GM19395 (cell line): ENCODE data around the gene DVL2.

Experiments
- ATAC-seq: cut with Tn5 transposase; IDR thresholded peaks from one replicate; pipeline ENCODE4 v1.9.1; 2021; ENCODE audit warnings: mild to moderate bottlenecking, moderate library complexity; ENCODE audit not compliant: unreplicated experiment

The DVL2 gene

DNA sequence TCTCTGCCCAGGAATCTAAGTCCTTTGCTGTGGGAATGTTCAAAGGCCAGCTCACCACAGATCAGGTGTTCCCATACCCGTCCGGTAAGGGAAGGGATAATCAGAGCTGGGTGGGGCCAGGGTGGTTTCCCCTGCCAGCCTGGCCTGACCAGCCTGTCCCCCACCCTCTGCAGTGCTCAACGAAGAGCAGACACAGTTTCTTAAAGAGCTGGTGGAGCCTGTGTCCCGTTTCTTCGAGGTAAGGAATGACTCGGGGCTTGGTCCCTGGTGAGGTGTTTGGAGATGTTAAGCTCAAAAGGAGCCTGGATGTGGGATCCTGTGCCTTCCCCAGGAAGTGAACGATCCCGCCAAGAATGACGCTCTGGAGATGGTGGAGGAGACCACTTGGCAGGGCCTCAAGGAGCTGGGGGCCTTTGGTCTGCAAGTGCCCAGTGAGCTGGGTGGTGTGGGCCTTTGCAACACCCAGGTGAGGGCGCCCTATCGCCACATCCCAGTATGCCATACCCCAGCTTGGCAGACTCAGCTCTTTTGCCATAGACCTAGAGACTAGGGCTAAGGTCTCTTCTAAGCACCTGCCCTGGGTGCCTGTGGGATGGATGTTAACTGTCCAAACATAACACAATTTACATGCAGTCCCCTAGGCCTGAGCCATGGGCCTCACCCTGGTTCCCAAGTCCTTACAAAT, 13.6 kb downstream of the DVL2 start:
- no peak for ATAC-seq

GRCh38 chr17:7219812-7220592, 14.3 kb downstream of the DVL2 start, which contains the start of the genes ACADVL and DLG4:
Gene ACADVL, plus strand, starts transcription at chr17:7219938. Its CDS starts 47 bp downstream, at chr17:7219985.
Gene DLG4, minus strand, starts transcription at chr17:7219836.
- peak; percentile 59 for ATAC-seq

DNA sequence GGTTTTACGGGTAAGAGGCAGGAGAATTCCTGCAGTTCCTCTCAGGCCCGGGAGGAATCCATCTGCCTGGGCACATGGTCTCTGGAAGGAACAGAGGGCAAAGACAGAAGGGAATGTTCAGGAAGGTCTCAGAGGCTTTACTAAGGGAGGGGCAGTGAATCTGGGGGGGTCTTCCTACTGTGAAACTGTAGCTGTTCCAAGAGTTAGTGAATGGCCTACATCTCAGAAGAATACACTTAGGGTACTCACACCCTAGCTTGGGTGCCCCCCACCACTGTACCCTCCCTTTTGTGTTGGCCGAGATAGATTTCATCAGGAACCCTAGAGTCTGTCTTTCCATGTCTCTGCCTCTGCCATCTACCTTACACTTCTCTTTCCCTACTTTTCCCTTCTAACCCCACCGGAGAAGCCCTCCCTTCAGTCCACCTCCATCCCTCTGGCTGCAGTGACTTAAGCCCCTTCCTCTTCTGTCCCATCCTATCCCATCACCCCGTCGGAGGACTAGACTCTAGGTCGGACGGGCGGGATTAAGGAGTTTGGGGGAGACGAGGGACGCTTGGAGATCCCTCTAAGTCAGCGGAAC, 15.0 kb downstream of the DVL2 start:
- ATAC-seq, result no peak

DNA sequence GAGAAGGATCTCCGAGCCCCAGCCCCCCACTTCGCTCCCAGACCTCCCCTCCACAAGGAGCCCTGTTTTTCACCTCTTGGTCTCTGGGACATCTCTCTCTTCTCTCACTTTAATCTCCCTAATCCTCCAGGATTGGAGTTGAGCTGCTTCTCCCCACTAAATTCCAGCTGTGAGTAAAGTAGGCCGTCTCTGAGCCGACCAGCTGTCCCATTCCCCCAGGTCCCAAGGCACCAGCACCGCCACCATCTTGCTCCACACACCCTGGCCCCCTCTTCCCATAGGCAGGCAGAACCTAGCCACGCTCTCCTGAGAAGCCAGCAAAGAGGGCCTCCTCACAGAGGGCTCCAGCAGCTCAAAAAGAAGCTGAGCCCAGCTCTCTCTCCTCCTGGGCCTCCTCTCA, 15.6 kb downstream of the DVL2 start:
- no peak for ATAC-seq

- ATAC-seq, result no peak
Observed at GRCh38 chr17:7218166-7218565, 16.2 kb downstream of the DVL2 start.

GRCh38 chr17:7217113-7217987, 17.0 kb downstream of the DVL2 start:
- ATAC-seq, result no peak

DNA sequence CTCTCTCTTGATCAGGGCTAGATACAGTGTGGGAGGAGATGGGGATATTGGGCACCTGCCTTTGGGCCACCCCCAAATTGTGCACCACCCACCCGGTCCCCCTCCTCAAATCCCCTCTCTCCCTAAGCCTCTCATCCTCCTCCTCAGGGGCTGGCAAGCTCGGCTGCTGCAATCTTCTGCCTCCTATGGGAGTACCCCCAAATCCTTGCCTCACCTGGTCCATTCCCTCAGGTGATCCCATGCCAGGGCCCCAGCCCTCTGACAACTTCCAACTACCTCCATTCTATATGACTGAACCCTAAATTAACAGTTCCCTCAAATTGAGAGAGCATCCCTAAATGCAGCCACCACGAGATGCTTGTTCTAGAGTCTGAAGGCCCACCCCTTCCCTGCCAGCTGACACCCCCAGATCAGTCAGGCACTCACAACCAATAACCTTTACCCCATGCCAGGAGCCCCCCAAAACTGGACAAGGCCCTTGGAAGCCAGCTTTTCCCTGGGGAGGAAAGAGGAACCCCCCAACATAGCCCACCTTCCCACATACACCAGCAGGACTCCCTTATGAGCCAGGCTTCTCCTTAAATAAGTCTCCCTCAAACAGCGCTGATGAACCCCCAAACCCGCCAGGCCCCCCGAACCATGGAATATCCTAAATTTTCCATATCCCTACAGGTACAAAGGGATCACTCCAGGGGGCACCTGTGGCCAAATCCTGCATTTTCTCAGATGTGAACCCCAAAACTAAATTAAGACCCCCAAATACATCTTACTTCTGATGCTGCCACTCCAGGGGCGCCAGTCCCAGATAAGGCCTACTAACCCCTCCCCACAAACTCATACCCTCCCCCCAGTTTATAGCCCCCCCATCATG, 17.8 kb downstream of the DVL2 start:
- ATAC-seq, result no peak

DNA sequence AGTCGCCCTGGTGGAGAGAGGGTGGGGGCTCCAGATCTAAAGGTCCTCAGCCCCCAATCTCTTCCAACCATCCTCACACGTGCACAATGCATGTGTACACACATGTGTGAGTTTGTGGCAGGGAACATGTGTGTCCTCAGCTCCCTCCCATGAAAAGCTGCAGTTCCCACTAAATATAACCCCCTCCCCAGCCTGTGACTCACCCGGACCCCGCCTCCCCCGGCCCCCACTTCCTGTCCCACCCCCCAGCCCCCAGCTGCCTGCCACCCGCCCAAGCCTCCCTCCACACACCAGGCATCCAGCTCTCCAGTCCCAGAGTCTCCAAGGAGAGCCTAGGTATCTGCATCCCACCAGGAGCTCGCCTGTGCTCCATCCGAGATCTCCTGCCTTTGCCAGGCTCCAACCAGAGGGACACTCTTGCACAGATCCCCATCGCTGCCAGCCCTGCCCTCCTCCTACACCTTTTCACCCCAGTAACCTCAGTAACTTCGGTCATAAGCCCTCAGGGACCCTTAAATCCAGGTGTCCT, 18.6 kb downstream of the DVL2 start:
- ATAC-seq, result no peak

DNA sequence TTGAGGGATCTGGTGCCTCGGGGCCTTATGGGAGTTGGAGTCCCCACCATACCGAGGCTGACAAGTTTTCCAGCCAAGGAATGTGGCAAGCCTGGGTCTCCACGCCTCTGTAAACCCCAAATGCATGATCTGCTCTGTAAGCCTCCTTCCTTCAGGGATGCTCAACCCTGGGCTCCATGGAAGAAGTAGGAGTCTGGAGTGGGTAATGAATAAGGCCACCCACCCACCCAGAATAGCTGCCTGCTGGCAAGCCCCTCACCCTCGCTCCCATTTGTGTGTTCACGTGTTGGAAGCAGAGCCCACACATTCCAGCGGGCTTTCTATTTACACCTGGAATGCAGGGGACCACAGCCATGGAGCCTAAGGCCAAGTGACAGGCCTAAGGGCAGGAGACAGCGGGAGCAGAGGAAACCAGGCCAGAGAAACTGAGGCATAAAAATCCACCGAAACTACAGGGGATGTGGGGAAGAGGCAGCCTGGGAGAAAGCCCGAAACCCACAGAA, 19.1 kb downstream of the DVL2 start:
- no peak for ATAC-seq

DNA sequence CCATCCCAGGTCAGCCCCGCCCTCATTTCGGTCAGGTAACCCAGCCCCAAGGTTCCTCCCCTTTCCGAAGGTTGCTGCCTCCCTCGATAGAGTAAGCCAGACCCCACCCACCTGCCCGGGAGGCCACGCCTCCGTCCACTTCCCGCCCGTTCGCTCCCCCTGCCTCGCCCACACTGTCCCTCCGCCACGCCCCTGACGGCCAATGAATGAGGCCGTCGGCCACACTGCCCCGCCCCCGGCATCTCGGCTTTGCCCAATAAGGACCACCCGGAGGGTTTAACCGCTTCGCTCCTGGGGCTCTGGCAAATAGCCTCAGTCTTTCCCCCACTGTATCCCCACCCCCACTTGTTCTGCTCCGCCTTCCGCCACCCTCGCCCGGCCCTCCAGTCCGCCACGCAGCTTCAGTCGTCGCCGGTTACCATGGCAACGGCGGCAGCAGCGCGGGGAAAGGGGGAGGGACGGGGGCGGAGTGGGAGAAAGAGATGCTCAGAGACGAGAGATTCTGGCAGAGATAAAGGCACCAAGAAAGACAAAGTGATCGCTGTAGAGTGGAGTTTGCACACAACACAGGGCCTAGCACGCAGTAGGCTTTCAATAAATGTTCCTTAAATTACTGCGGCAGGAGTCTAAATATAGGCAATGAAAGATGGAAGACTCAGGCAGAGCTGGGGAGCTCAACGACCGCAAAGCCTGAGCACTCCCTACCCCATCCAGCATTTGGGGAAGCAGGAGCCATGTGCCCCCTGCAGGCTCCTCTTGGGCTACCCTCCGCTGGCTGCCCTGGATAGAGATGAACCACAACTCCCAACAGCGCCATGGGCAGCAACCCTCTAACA, 19.8 kb downstream of the DVL2 start:
- ATAC-seq, result peak; percentile 73

GRCh38 chr17:7213895-7214299, 20.4 kb downstream of the DVL2 start:
- ATAC-seq, result no peak

GRCh38 chr17:7211491-7212273, 22.6 kb downstream of the DVL2 start:
- ATAC-seq, result no peak

GRCh38 chr17:7208754-7209460, 25.4 kb downstream of the DVL2 start:
- ATAC-seq, result no peak

GRCh38 chr17:7208027-7208571, 26.2 kb downstream of the DVL2 start:
- ATAC-seq, result no peak

DNA sequence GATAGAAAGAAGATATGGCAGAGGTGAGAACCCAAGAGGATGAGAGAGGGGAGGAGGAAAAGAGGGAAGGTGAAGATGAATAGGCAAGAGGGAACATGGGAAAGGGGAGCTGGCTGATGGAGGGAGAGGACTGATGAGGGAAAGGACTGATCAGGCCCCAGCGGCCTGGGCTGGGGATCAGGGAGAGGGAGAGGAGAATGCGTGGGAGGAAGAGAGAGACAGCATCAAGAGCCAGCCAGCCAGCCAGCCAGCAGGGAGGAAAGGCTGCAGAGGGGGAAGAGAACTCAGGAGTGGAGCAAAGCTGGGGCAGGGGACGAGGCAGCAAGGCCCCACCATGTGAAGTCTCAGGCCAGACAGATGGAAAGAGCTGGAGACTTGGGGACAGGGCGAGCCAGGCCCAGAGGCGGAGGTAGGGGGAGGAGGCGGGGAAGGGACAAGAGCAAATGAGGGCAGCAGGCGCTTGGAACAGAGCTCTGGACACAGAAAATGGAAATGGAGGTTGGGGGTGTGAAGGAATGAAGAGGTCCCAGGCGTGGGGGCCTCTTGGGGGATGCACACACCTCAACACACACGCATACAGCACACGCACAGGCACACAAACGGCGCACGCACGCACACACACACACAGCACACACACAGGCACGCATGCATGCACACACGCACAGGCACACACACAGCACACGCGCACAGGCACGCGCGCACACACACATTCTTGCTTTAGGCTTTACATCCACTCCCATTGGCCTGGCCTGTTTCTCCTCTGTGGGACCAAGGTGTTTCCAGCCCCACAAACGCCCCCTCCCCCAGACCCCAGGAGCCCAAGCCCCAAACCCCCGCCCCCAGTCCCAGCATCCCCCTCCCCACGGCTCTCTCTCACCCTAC, 27.0 kb downstream of the DVL2 start:
- ATAC-seq, result no peak

GRCh38 chr17:7205561-7205960, 28.8 kb downstream of the DVL2 start:
- no peak for ATAC-seq
